Stomach smooth muscle (tissue), 2 donors: Measurements from ENCODE around the gene SYMPK.
"Not testable (repeated sequence)": the region's sequence is repeated elsewhere in the genome, so short reads cannot be mapped to it uniquely, and the experiment has no call there.

Experiments used
- H3K27ac ChIP-seq: one replicate; pipeline ENCODE4 v1.7.0; 2013; ENCODE audit warnings: mild to moderate bottlenecking, low read length, inconsistent platforms
- H3K27me3 ChIP-seq, 2 donors: one replicate each; pipeline ENCODE4 v1.7.0; 2013; ENCODE audit warnings: low read length in 2 of 2; ENCODE audit not compliant: insufficient read depth in 2 of 2, control insufficient read depth in 1 of 2
- H3K36me3 ChIP-seq, 2 donors: one replicate each; pipeline ENCODE4 v1.7.0; 2013; ENCODE audit warnings: low read length in 2 of 2; ENCODE audit not compliant: control insufficient read depth in 2 of 2, insufficient read depth in 2 of 2
- H3K4me1 ChIP-seq: one replicate; pipeline ENCODE4 v1.7.0; 2013; ENCODE audit warnings: low read length; ENCODE audit not compliant: control insufficient read depth, insufficient read depth
- H3K4me3 ChIP-seq, 2 donors: one replicate each; pipeline ENCODE4 v1.7.0; 2013; ENCODE audit warnings: low read length in 2 of 2
- H3K9ac ChIP-seq, 2 donors: one replicate each; pipeline ENCODE4 v1.7.0; 2013; ENCODE audit warnings: low read length in 2 of 2, mild to moderate bottlenecking in 1 of 2
- H3K9me3 ChIP-seq, 2 donors: one replicate each; pipeline ENCODE4 v1.7.0; 2013; ENCODE audit warnings: low read length in 2 of 2; ENCODE audit not compliant: control insufficient read depth in 2 of 2
- donor health status: healthy.
- donor health status: Pancreatic carcinoma.

The SYMPK gene

DNA sequence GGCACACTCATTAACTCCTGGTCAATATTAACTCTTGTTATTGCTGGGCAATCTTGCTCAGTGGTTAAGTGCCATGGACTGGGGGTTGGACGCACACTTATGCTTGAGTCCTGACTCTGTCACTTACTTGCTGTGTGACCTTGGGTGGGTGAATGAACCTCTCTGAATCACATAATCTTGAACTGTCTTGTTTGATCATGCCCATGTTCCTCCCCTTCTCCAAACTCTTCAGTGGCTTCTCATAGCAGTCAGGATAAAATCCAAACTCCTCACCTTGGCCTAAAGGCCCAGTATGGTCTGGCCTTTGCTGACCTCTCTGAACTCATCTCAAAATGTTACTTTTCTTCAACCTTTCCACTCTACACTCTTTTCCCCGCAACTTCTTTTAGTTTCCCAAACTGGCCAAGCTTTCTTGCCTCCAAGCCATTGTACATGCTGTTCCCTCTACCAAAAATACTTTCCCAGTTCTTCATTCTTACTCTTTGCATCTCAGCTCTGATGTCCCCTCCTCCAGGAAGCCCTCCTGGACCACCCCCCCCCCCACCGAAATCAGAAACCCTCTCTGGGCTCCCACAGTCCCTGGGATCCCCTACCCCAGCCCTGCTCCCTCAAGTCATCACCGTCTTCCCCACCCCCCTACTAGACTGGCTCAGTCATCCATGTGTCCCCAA lies 37.1 kb upstream of the SYMPK start:
- Histone ChIP-seq H3K36me3 (peaks cover 10 to 14% of the 10 kb centered on the region in 2 donors), H3K9ac (no peak overlapping the region), H3K9me3 (no peaks in the 10 kb centered on the region), H3K4me1 (peaks cover 20% of the 10 kb centered on the region), H3K27ac (no peak overlapping the region), H3K27me3 (no peaks in the 10 kb centered on the region), H3K4me3 (no peak overlapping the region)

- no peaks in the 10 kb centered on the region for H3K9me3 ChIP-seq
- H3K9ac ChIP-seq, result no peak overlapping the region
- no peak overlapping the region for H3K27ac ChIP-seq
- H3K4me3 ChIP-seq, result no peak overlapping the region
- H3K27me3 ChIP-seq, result no peaks in the 10 kb centered on the region
- H3K4me1 ChIP-seq, result peaks cover 20% of the 10 kb centered on the region
- peaks cover 10 to 14% of the 10 kb centered on the region in 2 donors for H3K36me3 ChIP-seq
These were observed 36.3 kb upstream of the SYMPK start for GRCh38 chr19:45899253-45899652.

GRCh38 chr19:45897261-45897812 lies 34.4 kb upstream of the SYMPK start:
- no peaks in the 10 kb centered on the region for H3K9me3 ChIP-seq
- no peaks in the 10 kb centered on the region for H3K27me3 ChIP-seq
- H3K36me3 ChIP-seq, result peaks cover 10 to 14% of the 10 kb centered on the region in 2 donors
- H3K9ac ChIP-seq, result no peak overlapping the region
- no peak overlapping the region for H3K27ac ChIP-seq
- no peak overlapping the region for H3K4me3 ChIP-seq
- peaks cover 12% of the 10 kb centered on the region for H3K4me1 ChIP-seq

DNA sequence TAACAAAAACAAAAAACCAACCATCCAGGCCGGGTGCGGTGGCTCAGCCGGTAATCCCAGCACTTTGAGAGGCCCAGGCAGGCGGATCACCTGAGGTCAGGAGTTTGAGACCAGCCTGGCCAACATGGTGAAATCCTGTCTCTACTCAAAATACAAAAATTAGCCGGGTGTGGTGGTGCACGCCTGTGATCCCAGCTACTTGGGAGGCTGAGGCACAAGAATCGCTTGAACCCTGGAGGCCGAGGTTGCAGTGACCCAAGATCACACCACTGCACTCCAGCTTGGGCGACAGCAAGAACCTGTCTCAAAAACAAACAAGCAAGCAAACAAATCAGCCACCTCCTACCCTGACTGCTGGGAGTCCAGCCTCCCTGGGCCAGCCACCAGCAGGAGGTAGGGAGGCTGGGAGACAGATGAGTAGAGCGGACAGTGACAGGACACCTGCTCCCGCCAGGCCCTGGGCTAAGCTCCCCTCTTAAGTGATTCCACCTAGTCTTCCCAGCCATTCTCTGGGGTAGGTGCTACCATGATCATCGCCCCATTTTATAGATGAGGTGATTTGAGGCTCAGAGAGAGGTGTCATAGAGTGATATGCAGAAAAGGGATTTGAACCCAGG lies 33.1 kb upstream of the SYMPK start:
- H3K27me3 ChIP-seq, H3K9ac ChIP-seq, H3K27ac ChIP-seq, H3K4me3 ChIP-seq, H3K4me1 ChIP-seq, H3K9me3 ChIP-seq: not testable (repeated sequence)
- H3K36me3 ChIP-seq, result peaks cover 10 to 14% of the 10 kb centered on the region in 2 donors

DNA sequence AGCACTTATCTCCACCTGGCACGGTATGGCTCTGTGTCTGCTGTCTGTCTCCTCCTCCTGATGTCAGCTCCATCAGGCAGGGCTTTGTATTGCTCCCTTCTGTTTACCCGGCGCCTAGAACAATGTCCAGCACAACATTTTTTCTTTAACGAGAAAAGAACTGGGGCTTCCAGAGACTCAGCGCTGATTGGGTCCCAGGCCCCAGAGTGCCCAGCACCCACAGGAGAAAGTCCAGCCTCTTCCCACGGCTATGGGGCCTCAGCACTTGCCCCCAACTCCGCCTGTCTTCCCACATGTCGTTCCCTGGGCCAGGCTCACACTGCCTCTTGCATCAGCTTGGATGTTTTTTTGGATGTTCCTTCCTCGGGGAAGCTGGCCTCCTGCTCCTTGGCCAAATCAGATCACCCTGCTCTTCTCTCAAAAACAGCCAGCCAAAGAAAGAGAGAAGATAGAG lies 32.6 kb upstream of the SYMPK start:
- no peaks in the 10 kb centered on the region for H3K4me1 ChIP-seq
- no peak overlapping the region for H3K4me3 ChIP-seq
- no peak overlapping the region for H3K9ac ChIP-seq
- H3K9me3 ChIP-seq, result no peaks in the 10 kb centered on the region
- H3K27me3 ChIP-seq, result no peaks in the 10 kb centered on the region
- no peak overlapping the region for H3K27ac ChIP-seq
- H3K36me3 ChIP-seq, result peaks cover 8 to 14% of the 10 kb centered on the region in 2 donors

- Histone ChIP-seq H3K9me3 (no peaks in the 10 kb centered on the region), H3K4me3 (no peak overlapping the region), H3K27me3 (no peaks in the 10 kb centered on the region), H3K4me1 (peaks cover 10% of the 10 kb centered on the region), H3K9ac (no peak overlapping the region), H3K27ac (no peak overlapping the region), H3K36me3 (peaks cover 0 to 4% of the 10 kb centered on the region in 2 donors)
These were observed 27.9 kb upstream of the SYMPK start for GRCh38 chr19:45890877-45891276.

DNA sequence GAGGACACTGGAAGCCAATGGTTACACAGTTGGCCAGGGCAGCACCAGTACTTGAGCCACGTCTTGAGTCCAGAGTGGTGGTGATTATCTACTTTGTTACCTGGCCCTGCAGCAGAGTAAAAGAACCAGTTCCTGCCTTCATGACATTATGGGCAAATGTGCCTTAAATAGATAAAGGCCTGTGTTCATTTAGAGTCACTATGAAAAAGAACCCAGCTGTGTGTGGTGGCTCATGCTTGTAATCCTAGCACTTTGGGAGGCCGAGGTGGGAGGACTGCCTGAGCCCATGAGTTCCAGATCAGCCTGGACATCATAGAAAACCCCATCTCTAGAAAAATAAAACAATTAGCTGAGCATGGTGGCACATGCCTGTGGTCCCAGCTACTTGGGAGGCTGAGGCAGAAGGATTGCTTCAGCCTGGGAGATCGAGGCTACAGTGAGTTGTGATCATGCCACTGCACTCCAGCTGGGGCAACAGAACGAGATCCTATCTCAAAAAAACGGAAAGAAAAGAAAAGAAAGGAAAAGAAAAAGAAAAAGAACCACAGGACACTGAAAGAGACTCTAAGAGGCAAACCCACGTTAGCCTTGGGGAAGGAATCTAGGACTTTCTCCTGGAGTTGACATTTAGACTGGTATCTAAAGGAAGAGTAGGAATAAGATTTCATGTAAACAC lies 26.4 kb upstream of the SYMPK start:
- H3K9ac ChIP-seq, result no peak overlapping the region
- peaks cover 0 to 5% of the 10 kb centered on the region in 2 donors for H3K36me3 ChIP-seq
- H3K4me3 ChIP-seq, result no peak overlapping the region
- H3K27me3 ChIP-seq, result no peaks in the 10 kb centered on the region
- H3K27ac ChIP-seq, result no peak overlapping the region
- H3K4me1 ChIP-seq, result peaks cover 23% of the 10 kb centered on the region
- H3K9me3 ChIP-seq, result no peaks in the 10 kb centered on the region

DNA sequence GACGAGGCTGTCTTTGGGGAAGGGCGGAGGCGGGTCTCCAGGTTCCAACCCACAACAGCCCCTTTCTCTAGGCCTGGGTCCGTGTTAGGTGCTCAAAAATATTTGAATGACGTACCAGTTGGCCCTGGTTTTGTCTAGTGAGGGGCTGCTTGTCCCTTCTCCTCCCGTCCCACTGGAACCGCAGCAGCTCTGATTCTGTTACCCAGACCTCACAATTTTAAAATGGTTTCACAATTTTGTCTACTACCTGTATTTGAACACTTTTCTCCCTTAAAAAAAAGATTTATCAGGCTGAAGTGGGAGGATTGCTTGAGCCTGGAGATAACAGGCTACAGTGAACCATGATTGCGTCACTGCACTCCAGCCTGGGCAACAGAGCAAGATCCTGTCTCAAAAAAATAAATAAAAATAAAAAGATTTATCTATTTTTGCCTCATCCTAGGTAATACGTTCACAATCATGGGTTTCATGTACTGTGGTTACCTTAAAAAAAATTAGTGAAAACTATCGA lies 24.3 kb upstream of the SYMPK start:
- H3K9ac ChIP-seq, result peak overlapping the region; percentile 82 to 98
- peak overlapping the region; percentile 67 to 83 for H3K4me3 ChIP-seq
- H3K27ac ChIP-seq, result peak overlapping the region; percentile 93
- H3K9me3 ChIP-seq, result no peaks in the 10 kb centered on the region
- peaks cover 0 to 5% of the 10 kb centered on the region in 2 donors for H3K36me3 ChIP-seq
- no peaks in the 10 kb centered on the region for H3K27me3 ChIP-seq
- H3K4me1 ChIP-seq, result peaks cover 43% of the 10 kb centered on the region

DNA sequence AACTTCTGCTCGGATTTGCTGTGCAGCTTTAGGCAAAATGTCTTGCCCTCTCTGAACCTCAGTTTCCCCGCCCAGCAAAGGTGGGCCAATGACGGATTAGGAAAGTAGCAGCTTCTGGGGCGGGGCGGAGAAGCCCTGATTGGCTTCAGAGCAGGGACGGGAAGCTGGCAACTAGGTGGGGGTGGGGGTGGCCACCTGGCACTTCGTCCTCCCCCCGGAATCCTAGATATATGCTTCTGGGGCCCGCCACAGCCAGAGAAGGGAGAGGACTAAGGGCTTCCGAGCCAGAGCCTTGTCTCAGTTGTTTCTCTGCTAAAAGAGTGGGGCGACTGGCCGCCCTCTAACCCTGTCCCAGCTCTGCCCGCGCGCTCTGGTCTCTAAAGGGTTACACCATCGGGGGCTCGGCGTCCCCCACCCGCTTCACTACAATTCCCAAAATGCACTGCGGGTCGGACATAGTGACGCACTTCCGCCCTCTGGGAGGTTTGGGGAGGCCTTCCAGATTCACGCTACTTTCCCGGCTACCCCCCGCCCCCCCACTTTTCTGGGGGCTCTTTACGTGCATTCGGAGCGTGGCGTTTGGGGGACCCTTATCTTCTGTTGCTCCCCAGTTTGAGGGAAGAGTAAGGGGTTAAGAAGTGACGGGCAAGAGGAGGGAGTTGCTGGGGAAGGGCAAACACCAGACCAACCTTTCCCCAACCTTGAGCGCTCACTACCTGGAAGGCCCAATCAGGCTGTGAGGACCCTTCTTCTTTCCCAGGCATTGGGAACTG lies 23.7 kb upstream of the SYMPK start:
- Histone ChIP-seq H3K4me3 (peak overlapping the region; percentile 67 to 83), H3K27ac (peak overlapping the region; percentile 93), H3K9me3 (no peaks in the 10 kb centered on the region), H3K9ac (peak overlapping the region; percentile 82 to 98), H3K36me3 (peaks cover 0 to 5% of the 10 kb centered on the region in 2 donors), H3K27me3 (no peaks in the 10 kb centered on the region), H3K4me1 (peaks cover 46% of the 10 kb centered on the region)
